Transverse colon (tissue), 4 donors: Measurements from ENCODE around the gene PFDN2.

Source experiments
- EP300 ChIP-seq: sonication (generic); formaldehyde crosslinking; IDR thresholded peaks from one replicate; pipeline ENCODE4 v1.6.1; 2017; ENCODE audit warnings: antibody characterized with exemption, low read depth
- POLR2A ChIP-seq: fragments of 450-650 bp; IDR thresholded peaks from one replicate; pipeline ENCODE4 v1.6.1; 2016; ENCODE audit warnings: antibody characterized with exemption, mild to moderate bottlenecking, moderate library complexity
- POLR2AphosphoS5 ChIP-seq, 3 donors: sonication (generic); formaldehyde crosslinking; IDR thresholded peaks; one replicate each; pipeline ENCODE4 v1.6.1; 2016; ENCODE audit warnings: antibody characterized with exemption in 3 of 3
- TF ChIP-seq, protein P1 (sequence below), 5 experiments: fragments of 200-600 bp in 3 of 5; fragments of 450-650 bp in 2 of 5; sonication (generic) in 3 of 5; IDR thresholded peaks; 1 replicate in 2 of 5; 2 replicates in 3 of 5; pipeline ENCODE4 v1.5.1; 2016 to 2017; ENCODE audit warnings: antibody characterized with exemption in 5 of 5, inconsistent platforms in 3 of 5, mild to moderate bottlenecking in 2 of 5, moderate library complexity in 1 of 5

DNA sequence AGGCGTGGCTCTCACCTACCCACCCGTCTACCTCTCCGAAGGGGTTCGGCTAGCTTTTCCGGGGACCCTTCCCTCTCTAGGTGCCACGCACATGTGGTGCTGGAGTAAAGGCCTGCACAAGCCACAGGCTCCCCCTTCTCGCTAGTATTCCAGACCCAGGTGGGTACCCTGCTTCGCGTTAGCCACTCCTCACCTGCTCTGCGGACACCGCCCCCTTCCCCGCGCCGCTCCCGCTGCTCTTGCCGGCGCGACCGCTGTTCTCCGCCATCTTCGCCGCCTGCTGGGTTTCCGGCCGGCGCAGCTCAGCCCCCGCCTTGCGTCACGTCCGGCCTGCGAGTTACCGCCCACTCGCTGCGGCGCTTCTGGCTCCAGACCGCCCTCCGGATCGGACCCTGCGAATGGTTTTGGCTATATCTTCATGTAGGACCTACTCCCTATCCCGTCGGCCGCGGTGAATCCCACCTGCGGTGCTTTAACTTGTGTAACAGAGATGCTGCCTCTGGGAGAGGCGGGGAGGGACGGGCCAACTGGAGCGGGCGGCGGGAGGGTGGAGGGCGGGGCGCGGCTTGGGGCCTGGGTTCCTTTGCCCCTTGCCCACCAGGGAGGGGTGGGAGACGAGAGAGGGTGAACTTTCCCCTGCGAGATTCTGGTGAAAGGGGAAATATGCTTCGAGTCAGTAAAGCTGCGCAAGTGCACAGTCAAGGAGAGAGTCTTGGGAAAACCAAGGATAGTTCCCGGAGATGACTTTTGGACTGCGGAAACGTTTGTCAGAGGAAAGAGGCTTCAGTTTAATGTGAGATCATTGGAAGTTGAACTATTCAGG lies at the start of gene PFDN2, which contains the start of gene NIT1:
- TF ChIP-seq, protein P1, sequence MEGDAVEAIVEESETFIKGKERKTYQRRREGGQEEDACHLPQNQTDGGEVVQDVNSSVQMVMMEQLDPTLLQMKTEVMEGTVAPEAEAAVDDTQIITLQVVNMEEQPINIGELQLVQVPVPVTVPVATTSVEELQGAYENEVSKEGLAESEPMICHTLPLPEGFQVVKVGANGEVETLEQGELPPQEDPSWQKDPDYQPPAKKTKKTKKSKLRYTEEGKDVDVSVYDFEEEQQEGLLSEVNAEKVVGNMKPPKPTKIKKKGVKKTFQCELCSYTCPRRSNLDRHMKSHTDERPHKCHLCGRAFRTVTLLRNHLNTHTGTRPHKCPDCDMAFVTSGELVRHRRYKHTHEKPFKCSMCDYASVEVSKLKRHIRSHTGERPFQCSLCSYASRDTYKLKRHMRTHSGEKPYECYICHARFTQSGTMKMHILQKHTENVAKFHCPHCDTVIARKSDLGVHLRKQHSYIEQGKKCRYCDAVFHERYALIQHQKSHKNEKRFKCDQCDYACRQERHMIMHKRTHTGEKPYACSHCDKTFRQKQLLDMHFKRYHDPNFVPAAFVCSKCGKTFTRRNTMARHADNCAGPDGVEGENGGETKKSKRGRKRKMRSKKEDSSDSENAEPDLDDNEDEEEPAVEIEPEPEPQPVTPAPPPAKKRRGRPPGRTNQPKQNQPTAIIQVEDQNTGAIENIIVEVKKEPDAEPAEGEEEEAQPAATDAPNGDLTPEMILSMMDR (IDR thresholded peaks at IDR 0.05), result no peak
- peak; percentile 96 to 98 (median 98) for TF ChIP-seq POLR2AphosphoS5 (IDR thresholded peaks at IDR 0.05)
- peak; percentile 93 for TF ChIP-seq POLR2A
- no peak for TF ChIP-seq EP300
